Right renal cortex interstitium (tissue), 3 donors: Measurements from ENCODE around the gene SF3B6. TPM values are rescaled to one million over a fixed set of nuclear protein-coding genes. Genes with fewer than 3 reads are reported as not detected.
A peak's percentile ranks its signal among the peaks of the same experiment; 100 is the strongest.
"Not testable (repeated sequence)": the region's sequence is repeated elsewhere in the genome, so short reads cannot be mapped to it uniquely, and the experiment has no call there.

ENCODE experiments used
- DNase-seq, 3 donors: peaks; one replicate each; pipeline ENCODE4 v3.0.0-alpha.2; 2013; ENCODE audit warnings: low read depth in 3 of 3, low spot score in 2 of 3
- polyA plus RNA-seq, 3 donors: library from polyadenylated mRNA; unstranded; fragments of 120-200 nt; gene quantifications; one replicate each; pipeline ENCODE4 v1.2.1, GENCODE V29; 2013; ENCODE audit not compliant: insufficient read length in 3 of 3

SF3B6 gene
- polyA plus RNA-seq, 3 donors, result 170 to 176 (median 174) TPM

DNA sequence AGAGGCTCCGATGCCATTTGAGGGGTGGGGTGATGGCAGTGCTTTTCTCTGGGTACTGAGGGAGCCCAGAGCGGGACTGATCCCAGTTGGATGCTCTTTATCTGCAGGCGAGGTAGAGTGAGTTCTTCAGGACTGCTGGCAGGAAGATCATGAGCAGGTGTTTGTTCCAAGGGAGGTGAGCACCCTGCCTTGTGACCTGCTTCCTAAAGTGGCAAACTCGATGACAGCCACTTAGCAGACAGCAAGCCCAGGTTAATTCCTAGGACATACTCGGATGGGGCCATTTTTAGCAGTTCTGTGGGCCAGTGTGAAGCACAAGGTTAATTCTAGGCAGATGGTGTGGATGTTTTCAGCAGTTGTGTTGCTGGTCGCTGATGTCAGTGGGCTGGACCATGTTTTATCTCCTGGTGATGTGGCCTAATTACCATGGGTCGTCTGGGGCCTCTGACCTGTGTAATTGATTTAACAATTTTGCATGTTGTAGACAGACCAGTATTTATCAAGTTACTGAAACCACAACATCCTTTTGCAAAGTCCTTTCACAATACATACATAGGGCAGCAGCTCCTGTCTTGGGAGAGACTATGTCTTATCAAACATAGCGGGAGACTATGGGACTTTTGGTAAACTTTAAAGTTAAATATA is 21.6 kb downstream of the SF3B6 start:
- DNase-seq, result no peak

DNA sequence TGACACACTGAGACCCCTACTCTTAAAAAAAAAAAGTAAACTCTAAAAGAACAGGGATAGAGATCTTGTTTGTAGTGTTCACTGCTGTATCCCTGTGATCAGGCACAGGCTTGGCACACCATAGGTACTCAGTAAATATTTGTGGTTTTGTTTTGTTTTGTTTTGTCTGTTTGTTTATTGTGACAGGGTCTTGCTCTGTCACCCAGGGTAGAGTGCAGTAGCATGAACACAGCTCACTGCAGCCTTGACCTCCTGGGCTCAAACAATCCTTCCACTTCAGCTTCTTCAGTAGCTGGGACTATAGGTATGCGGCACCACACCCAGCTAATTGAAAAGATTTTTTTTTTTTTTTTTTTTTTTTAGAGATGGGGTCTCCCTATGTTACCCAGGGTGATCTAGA is 23.2 kb downstream of the SF3B6 start:
- no peak for DNase-seq

DNA sequence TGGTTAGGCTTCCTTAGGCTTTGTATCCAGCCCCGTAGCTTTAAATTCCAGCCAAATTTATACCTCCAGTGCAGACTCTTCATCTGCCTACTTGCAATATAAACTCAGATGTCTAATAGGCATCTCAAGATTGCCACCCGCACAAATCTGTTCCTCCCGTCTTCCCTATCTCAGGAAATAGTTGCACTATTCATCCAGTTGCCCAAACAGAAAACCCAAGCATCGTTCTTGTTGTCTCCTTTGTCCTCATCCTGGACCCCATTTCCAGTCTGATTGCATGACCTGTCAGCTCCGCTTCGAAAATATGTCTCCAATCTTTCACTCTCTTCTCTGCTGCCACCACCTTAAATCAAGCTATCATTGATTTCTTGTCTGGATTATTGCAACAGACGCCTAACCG is 24.3 kb downstream of the SF3B6 start:
- no peak for DNase-seq

DNA sequence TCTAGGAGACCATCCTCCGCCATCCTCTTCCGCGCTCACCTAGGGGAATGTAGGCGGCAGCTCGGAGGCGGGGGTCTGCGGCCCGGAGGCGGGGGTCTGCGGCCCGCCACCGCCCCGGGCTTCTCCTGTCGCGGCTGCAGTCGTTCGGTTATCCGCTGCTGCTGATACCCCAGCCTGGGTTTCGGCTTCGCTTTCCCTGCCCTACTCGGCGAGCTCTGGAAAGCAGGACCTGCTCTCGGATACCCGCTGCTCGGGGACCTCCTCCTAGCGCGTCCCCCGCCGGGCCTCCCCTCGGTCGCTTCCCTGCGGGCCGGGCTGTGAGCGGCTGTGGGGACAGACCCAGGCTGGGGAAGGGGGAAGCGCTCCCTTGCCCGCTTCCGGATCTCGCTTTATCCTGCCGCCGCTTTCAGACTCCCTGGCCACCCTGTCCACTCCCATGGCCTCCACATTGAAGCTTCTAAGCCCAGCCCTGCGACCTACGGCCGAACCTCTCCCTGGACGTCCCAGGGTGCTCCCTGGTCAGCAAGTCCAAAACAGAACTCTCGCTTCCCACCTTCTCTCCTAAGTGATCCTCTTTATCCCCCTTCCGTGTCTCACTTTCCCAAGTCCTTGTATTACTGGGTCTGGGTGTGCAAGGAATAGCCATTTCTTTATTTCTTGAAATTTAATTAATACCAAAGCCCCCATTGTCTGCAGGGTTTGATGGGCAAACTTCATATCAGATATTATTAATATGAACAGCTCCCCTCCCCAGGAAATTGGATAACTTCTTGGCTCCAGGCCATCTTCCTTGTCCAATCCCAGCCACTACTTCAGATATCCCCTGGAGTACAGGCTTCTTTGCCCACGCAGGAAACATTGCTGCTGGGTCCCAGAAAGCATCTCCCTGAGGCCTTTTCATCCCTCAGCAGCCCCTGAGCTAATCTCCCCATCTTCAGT is 25.8 kb downstream of the SF3B6 start:
- peak in 1 of 3 donors; percentile 15 for DNase-seq

DNA sequence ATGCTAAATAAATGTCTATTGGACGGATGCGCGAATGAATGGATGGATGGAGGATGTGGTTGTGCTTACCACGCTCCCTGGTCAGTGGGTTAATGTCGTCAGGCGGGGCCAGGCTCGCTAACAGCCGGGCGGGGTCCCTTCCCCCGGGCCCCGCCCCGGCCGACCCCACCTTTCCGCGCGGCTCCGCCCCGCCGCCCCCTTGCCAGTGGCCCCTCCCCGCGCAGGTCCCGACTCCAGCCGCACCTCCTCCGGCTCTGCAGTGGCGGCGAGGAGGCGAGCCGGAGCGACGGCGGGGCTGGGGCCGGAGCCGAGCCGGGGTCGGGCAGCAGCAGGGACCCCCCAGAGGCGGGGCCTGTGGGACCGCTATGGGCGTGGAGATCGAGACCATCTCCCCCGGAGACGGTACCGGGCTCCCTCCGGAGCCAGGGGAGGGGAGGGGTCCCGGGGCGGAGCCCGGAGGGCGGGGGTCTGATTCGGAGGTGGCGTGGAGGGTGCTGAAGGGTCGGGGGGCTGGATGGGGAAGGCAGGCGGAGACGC is 26.6 kb downstream of the SF3B6 start, which contains the start of gene FKBP1B:
Gene FKBP1B, plus strand, starts transcription at position 257 of the 537 bp plus-strand sequence. Its CDS starts 109 bp downstream, at position 366.
- peak in 1 of 3 donors; percentile 29 for DNase-seq

DNA sequence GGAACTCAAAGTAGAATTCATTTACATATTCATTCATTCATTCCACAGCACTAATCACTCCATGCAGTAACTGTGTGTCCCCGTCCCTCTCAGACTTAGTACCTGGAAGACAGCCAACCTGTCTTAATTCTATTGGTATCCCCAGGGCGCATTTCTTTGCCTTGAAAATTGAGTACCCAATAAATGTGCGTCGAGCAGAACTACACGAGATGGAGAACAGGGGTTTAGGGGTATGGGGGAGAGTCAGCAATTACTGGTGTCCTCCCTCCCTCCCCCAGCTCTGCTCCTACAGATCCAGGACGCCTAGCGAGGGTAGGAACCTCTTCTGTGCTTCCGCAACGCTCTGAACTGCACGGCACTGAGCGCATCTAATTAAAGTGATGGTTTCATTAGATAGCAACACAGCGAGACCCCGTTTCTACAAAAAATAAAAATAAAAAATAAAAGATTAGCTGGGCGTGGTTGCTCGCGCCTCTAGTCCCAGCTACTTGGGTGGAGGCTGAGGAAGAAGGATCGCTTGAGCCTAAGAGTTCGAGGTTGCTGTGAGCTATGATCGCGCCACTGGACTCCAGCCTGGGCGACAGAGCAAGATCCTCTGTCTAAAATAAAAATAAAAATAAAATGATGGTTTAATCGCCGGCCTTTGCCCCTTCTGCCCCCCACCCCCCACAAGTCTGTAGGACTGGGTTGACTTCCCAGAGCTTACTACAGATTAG is 27.2 kb downstream of the SF3B6 start:
- no peak for DNase-seq

DNA sequence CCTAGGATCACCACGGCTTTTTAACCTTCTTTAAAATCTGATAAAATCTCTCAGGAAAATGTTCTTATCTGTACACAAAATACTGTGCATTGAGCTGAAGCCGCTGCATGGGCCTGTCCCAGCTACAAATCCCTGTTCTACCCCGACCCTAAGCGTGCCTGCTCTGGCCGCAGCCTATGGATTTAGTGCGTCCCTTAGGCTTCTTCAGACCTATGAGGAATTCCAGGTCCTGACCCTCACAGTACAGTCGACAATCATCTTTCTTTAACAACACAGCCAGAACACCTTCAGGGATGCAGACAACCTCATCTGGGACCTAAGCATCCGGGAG is 28.5 kb downstream of the SF3B6 start:
- no peak for DNase-seq

DNA sequence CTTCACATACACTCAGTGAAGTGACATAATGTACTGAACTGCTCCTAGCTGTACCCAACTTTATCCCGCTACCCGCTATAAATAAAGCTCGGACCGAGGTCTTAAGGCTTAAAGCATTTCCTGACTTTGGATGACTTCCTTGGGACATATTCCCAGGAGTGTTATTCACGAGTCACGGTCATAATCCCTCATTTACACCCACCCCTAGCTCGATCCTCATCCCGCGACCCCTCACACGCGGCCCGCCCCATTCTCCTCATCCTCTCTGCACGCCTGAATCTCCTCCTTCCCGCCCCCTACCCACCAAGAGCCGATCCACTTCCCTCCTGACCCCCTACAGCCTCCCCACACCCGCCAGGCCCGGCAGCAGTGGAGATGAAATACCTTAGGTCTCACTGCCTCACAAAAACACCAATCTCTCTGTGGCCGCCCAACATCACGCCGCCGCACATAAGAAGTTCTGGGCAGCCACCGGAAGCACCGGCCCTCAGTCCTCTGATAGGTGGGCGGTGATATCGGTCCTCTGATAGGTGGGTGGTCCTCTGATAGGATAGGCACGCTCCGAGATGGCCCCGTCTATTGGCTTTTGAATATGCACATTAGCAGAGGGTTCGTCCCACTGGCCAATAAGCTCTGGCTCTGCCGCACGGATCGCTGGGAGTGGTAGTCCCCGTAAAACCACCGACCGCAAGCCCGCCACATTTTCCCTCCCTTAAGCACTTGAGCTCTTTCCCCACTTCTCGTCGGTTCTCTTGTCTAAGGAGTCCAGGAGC is 29.0 kb downstream of the SF3B6 start, which contains the start of gene WDCP:
Gene WDCP, minus strand, starts transcription at position 462 of the 773 bp plus-strand sequence. CDS start 7,897 bp downstream, outside the sequence.
- peak; percentile 89 to 95 (median 89) for DNase-seq

DNA sequence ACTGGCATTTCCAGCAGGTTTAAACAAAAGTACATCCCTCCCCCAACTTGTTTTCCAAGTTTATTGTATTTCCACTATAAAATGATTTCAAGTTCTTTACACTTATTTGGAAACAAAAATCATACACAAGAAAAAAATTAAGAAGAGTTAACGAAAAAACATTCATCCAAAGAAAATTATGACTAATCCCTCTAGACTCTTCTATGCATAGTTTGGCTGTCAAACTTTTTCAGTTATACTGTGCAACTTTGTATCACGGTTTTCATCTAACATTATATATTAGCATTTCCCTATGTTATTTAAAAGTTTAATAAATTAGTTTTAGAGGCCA is 29.6 kb downstream of the SF3B6 start:
- DNase-seq, result no peak

DNA sequence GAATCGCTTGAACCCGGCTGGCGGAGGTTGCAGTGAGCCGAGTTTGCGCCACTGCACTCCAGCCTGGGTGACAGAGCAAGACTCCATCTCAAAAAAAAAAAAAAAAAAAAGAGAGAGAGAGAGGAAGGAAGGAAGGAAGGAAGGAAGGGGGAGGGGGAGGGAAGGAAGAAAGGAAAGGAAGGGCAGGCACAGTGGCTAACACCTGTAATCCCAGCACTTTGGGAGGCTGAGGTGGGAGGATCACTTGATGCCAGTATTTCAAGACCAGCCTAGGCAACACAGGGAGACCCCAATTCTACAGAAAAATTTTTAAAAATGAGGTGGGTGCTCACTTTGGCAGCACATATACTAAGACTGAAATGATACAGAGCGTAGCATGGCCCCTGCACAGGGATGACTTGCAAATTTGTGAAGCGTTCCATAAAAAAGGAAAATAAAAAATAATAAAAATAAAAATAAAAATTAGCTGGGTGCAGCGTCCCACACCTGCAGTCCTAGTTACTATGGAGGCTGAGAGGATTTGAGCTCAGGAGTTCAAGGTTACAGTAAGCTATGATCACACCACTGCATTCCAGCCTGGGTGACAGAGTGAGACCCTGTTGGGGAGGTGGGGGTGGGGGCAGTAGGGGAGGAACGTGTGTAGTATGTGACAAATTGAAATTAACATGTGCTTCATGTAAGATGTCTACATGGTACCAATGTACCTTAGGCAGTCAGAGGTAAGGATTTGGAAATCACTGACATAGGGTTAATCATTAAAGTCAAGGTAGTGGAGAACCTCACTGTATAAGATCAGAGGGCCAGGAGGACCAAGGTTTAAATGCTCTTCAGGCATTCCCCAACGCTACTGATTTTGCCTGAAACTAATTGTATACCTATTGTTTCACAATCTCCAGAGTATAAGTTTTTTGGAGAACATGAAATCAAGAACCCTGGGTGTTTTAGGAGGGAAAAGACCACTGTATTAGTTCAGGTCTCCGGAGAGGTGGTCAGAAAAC is 30.3 kb downstream of the SF3B6 start:
- no peak for DNase-seq

DNA sequence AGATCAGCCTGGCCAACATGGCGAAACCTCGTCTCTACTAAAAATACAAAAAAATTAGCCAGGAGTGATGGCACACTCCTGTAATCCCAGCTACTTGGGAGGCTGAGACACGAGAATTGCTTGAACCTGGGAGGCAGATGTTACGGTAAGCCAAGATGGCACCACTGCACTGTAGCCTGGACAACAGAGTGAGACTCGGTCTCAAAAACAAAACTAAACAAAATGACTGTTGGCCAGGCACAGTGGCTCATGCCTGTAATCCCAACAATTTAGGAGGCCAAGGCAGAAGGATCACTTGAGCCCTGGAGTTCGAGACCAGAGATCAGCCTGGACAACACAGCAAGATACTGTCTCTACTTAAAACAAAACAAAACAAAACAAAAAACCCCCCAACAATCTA is 33.0 kb downstream of the SF3B6 start:
- not testable (repeated sequence) for DNase-seq

DNA sequence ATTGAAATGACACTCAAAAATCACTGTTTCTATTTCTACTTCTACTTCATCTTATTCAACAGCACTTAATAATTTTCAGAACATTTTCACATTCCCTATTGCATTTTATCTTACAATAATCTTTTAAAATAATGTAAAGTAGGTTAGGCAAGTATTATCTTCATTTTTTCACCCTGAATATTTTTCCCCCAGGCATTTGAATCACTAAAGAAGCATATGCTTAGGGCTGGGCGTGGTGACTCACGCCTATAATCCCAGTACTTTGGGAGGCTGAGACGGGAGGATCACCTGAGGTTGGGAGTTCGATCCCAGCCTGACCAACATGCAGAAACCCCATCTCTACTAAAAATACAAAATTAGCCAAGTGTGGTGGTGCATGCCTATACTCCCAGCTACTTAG is 35.6 kb downstream of the SF3B6 start:
- DNase-seq, result no peak

DNA sequence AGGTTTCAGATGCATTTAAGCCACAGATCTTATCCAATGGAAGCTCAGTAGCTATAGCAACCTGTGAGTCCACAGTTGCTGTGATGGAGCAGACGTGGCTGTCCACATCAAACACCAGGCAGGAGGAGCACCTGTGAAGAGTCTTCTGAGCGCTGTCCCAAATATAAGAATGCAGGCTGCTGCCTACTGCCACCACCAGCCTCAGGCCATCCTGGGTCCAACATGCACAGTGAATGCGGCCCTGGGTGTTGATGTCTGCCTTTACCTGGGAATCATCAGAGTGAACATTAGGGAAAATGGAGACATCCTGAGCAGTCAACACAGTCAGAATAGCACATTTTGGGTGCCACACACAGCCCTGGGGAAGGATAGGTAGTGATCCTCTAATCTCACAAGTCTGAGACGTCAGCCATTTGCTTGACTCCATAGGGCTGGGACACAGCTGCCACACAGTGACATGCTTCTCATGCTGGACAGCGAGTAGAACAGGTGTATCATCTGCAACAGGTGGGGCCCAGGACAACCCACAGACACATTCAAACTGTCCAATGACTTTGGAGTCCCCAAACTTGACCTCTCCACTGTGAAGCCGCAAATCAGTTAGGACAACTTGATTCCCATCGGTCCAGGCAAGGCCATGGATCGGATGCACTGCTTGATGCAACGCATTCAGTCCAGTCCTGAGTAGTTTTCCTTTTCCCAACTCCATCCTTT is 37.2 kb downstream of the SF3B6 start:
- DNase-seq, result no peak

DNA sequence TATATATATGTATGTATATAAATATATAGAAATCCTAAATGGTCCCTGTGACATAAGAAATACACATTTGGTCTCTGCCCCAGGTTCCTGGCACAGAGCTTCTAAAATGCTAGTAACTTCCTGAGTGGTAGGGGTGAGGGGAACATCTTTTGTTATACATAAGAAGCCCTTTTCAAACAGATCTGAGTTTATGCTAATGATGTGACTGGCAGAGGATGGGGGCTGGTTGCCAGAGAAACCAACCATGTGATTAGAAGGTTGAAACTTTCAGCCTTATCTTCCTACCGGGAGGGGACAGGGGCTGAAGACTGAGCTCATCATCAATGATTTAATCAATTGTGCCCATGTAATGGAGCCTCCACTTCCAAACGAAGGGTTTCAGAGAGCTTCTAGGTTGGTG is 49.9 kb downstream of the SF3B6 start:
- DNase-seq, result no peak

DNA sequence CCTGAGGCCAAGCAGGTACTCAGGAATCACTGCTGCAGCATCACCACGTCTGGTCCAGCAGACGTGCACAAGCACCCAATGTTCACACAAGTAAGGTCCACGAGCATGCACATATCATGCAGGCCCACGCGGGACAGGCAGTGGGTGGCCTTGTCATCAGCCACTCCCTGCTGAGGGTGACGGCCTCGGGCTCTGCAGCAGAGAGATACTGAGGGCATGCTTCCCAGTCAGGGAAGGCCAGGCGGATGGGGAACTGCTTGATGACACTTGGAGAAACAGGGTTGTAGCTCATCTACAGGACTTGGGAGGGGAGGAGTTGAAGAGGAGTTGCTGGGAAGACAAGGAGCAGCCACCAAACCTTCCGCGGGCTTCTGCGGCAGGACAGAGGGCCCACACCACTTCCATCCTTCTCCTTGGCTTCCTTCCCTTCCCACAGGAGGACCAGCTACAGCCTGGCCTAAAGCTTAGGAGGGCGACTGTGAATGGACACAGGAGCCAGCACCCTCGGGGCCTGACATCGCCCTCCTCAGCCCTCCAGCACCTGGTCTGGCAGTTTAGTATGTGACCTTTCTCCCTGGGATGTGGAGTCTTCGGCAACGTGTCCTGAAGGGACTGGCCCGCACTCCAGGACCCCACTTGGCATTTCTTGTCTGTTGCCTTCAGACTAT is 51.0 kb downstream of the SF3B6 start:
- DNase-seq, result no peak

DNA sequence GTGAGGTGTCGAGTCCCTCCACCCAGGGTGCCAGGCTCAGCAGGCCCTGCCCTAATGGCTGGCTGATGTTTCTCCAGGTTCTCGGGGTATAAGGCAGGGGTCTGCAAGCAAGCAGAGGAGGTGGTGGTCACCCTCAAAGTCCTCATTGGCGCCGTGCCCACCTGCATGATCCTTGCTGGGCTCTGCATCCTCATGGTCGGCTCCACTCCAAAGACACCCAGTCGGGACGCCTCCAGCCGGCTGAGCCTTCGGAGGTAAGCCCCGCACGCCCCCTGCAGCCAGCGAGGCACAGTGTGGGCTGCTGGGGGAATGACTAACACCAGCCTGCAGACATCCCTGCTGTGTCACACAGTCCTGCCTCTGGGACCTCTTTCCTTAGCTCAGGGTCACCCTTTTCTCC is 52.1 kb downstream of the SF3B6 start:
- DNase-seq, result no peak

DNA sequence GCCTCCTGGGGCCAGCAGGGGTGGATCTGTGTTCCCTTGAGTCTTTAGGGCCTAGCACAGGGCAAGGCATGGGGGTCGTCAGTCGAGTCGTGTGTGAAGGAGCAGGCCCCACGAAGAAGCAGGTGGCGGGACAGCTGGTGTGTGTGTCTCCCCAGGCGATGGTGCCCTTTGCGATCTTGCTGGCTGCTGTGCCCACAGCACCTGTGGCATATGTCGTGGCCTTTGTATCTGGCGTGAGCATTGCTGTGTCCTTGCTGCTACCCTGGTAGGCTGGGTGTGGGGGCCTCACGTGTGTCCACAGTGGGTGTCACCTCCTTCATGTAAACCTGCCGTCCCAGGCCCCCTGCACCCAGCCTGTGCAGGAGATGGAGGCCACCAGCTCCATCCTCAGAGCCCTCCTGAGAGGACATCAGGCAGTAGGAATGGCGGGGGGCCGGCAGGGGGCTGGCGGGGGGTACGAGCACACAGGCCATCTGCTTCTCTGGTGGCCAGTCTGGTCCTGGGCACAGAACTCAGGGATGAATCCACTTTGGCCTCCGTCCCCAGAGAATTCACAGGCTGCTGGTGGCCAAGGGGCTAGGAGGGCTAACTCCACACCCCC is 53.1 kb downstream of the SF3B6 start:
- no peak for DNase-seq
